Endodermal cell (in vitro differentiated cells): Measurements from ENCODE around the gene ARTN. TPM values are rescaled to one million over a fixed set of nuclear protein-coding genes. Genes with fewer than 3 reads are reported as not detected.

Experiments
- DNase-seq: peaks from one replicate; pipeline ENCODE4 v3.0.0-alpha.2; 2017
- H3K27ac ChIP-seq: 2 replicates; pipeline ENCODE4 v1.5.1; 2013; ENCODE audit warnings: mild to moderate bottlenecking, low read depth, low read length, moderate library complexity
- H3K27me3 ChIP-seq: 2 replicates; pipeline ENCODE4 v1.6.1; 2013; ENCODE audit warnings: mild to moderate bottlenecking, low read length, moderate library complexity; ENCODE audit not compliant: insufficient read depth, control insufficient read depth, poor library complexity, severe bottlenecking
- H3K36me3 ChIP-seq: 2 replicates; pipeline ENCODE4 v1.7.0; 2013; ENCODE audit warnings: mild to moderate bottlenecking, low read length, moderate library complexity; ENCODE audit not compliant: control insufficient read depth, insufficient read depth
- H3K4me1 ChIP-seq: one replicate; pipeline ENCODE4 v1.7.0; 2013; ENCODE audit warnings: low read length; ENCODE audit not compliant: control insufficient read depth, insufficient read depth
- H3K4me3 ChIP-seq: 2 replicates; pipeline ENCODE4 v1.5.1; 2013; ENCODE audit warnings: mild to moderate bottlenecking, low read length, moderate library complexity
- H3K9ac ChIP-seq: 2 replicates; pipeline ENCODE4 v1.6.1; 2013; ENCODE audit warnings: mild to moderate bottlenecking, low read length, moderate library complexity; ENCODE audit not compliant: poor library complexity, severe bottlenecking; ENCODE audit errors: extremely low read depth
- H3K9me3 ChIP-seq: 2 replicates; pipeline ENCODE4 v1.6.1; 2013; ENCODE audit warnings: mild to moderate bottlenecking, low read length, moderate library complexity; ENCODE audit not compliant: control insufficient read depth
- H3K27ac Mint-ChIP-seq: 2 replicates; pipeline ENCODE4 v1.8.0; 2020; ENCODE audit warnings: mixed read lengths
- H3K27me3 Mint-ChIP-seq: 2 replicates; pipeline ENCODE4 v1.8.0; 2021; ENCODE audit warnings: mild to moderate bottlenecking, mixed read lengths; ENCODE audit not compliant: insufficient read depth
- H3K36me3 Mint-ChIP-seq: 2 replicates; pipeline ENCODE4 v1.8.0; 2020; ENCODE audit warnings: low read depth, mixed read lengths
- H3K4me1 Mint-ChIP-seq: 2 replicates; pipeline ENCODE4 v1.8.0; 2020; ENCODE audit warnings: mixed read lengths
- H3K4me3 Mint-ChIP-seq: 2 replicates; pipeline ENCODE4 v1.8.0; 2020; ENCODE audit warnings: mild to moderate bottlenecking, moderate library complexity, mixed read lengths
- H3K9me3 Mint-ChIP-seq: 2 replicates; pipeline ENCODE4 v1.8.0; 2020; ENCODE audit warnings: mild to moderate bottlenecking, mixed read lengths
- WGBS, 2 experiments: methylation state at CpG; one replicate each; pipeline versions ENCODE4 v1.1.5 to v1.1.7; 2013; ENCODE audit warnings: missing lambda C conversion rate in 2 of 2, mixed read lengths in 1 of 2; ENCODE audit not compliant: insufficient coverage in 1 of 2, insufficient read length in 1 of 2; 5-methylcytosine and 5-hydroxymethylcytosine counted together
- total RNA-seq, 2 donors: library from RNA; stranded (reverse); fragmentation: NEBNext Ultra II Directional in 1 of 2; extraction: Animal tissue kit (Norgen Biotek cat#: 25700) in 1 of 2; gene quantifications; 2 replicates in 1 of 2; 3 replicates in 1 of 2; pipeline ENCODE4 v1.2.1, GENCODE V29; 2021
- TF ChIP-seq, protein P1 (sequence below): fragments of 200-600 bp; sonication (generic); conservative IDR thresholded peaks from 2 replicates; pipeline ENCODE4 v1.5.0; 2021; ENCODE audit warnings: antibody characterized with exemption, mild to moderate bottlenecking

ARTN gene
- total RNA-seq, 2 donors from 2014 or later = 3.3 to 4.4 TPM

GRCh38 chr1:43971336-43971980 is 37.9 kb downstream of the ARTN start:
- peaks cover 24% of the 10 kb centered on the region for H3K36me3 ChIP-seq
- H3K9ac ChIP-seq = no peak overlapping the region
- no peak overlapping the region for H3K4me3 ChIP-seq
- Mint-ChIP-seq H3K27me3 (no peaks in the 10 kb centered on the region), H3K9me3 (no peaks in the 10 kb centered on the region), H3K4me1 (peaks cover 15% of the 10 kb centered on the region), H3K4me3 (peak overlapping the region; percentile 94), H3K36me3 (peaks cover 21% of the 10 kb centered on the region), H3K27ac (no peak overlapping the region)
- no peaks in the 10 kb centered on the region for H3K9me3 ChIP-seq
- H3K27me3 ChIP-seq = no peaks in the 10 kb centered on the region
- 95 to 98% methylated on average over 12 to 17 of the region's 17 CpGs for WGBS, 2 experiments
- H3K4me1 ChIP-seq = peaks cover 3% of the 10 kb centered on the region
- H3K27ac ChIP-seq = no peak overlapping the region
- TF ChIP-seq, protein P1, sequence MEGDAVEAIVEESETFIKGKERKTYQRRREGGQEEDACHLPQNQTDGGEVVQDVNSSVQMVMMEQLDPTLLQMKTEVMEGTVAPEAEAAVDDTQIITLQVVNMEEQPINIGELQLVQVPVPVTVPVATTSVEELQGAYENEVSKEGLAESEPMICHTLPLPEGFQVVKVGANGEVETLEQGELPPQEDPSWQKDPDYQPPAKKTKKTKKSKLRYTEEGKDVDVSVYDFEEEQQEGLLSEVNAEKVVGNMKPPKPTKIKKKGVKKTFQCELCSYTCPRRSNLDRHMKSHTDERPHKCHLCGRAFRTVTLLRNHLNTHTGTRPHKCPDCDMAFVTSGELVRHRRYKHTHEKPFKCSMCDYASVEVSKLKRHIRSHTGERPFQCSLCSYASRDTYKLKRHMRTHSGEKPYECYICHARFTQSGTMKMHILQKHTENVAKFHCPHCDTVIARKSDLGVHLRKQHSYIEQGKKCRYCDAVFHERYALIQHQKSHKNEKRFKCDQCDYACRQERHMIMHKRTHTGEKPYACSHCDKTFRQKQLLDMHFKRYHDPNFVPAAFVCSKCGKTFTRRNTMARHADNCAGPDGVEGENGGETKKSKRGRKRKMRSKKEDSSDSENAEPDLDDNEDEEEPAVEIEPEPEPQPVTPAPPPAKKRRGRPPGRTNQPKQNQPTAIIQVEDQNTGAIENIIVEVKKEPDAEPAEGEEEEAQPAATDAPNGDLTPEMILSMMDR = no peak
- DNase-seq = no peak

- Mint-ChIP-seq H3K4me3 (peak overlapping the region; percentile 72), H3K36me3 (peaks cover 35% of the 10 kb centered on the region), H3K27me3 (no peaks in the 10 kb centered on the region), H3K4me1 (peaks cover 22% of the 10 kb centered on the region), H3K27ac (peak overlapping the region; percentile 93), H3K9me3 (no peaks in the 10 kb centered on the region)
- Histone ChIP-seq H3K4me3 (peak overlapping the region; percentile 90), H3K27me3 (no peaks in the 10 kb centered on the region), H3K36me3 (peaks cover 39% of the 10 kb centered on the region), H3K4me1 (peaks cover 3% of the 10 kb centered on the region), H3K27ac (no peak overlapping the region), H3K9me3 (no peaks in the 10 kb centered on the region), H3K9ac (peak overlapping the region; percentile 29)
- WGBS, 2 experiments = 43 to 47% methylated on average over 9 of the region's 9 CpGs
- TF ChIP-seq, protein P1 = no peak
- no peak for DNase-seq
These were observed 40.4 kb downstream of the ARTN start for GRCh38 chr1:43973981-43974442.

GRCh38 chr1:43974443-43975248 is 41.0 kb downstream of the ARTN start, which contains the start of gene ATP6V0B:
ATP6V0B (plus strand) TSS chr1:43974960; CDS start chr1:43975041, 81 bp downstream.
- TF ChIP-seq, protein P1 = peak; percentile 44
- H3K27me3 ChIP-seq = no peaks in the 10 kb centered on the region
- H3K4me1 ChIP-seq = peaks cover 3% of the 10 kb centered on the region
- H3K27me3 Mint-ChIP-seq = no peaks in the 10 kb centered on the region
- WGBS, 2 experiments = 0% methylated on average over 34 to 93 of the region's 93 CpGs
- DNase-seq = peak; percentile 99
- peaks cover 35% of the 10 kb centered on the region for H3K36me3 Mint-ChIP-seq
- peaks cover 22% of the 10 kb centered on the region for H3K4me1 Mint-ChIP-seq
- peak within 1 kb of the TSS; percentile 81 for H3K9ac ChIP-seq
- H3K27ac Mint-ChIP-seq = peak within 1 kb of the TSS; percentile 93
- peaks cover 39% of the 10 kb centered on the region for H3K36me3 ChIP-seq
- H3K27ac ChIP-seq = peak within 1 kb of the TSS; percentile 26
- peak within 1 kb of the TSS; percentile 90 for H3K4me3 ChIP-seq
- peak within 1 kb of the TSS; percentile 72 for H3K4me3 Mint-ChIP-seq
- H3K9me3 ChIP-seq = no peaks in the 10 kb centered on the region
- H3K9me3 Mint-ChIP-seq = no peaks in the 10 kb centered on the region
